HG03175 (cell line): ENCODE results near the gene HERPUD1.
"Not testable (repeated sequence)": the region's sequence is repeated elsewhere in the genome, so short reads cannot be mapped to it uniquely, and the experiment has no call there.

Experiments
- ATAC-seq: cut with Tn5 transposase; IDR thresholded peaks from one replicate; pipeline ENCODE4 v1.9.1; 2021; ENCODE audit warnings: mild to moderate bottlenecking, moderate library complexity; ENCODE audit not compliant: unreplicated experiment

HERPUD1 gene, protein sequence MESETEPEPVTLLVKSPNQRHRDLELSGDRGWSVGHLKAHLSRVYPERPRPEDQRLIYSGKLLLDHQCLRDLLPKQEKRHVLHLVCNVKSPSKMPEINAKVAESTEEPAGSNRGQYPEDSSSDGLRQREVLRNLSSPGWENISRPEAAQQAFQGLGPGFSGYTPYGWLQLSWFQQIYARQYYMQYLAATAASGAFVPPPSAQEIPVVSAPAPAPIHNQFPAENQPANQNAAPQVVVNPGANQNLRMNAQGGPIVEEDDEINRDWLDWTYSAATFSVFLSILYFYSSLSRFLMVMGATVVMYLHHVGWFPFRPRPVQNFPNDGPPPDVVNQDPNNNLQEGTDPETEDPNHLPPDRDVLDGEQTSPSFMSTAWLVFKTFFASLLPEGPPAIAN

DNA sequence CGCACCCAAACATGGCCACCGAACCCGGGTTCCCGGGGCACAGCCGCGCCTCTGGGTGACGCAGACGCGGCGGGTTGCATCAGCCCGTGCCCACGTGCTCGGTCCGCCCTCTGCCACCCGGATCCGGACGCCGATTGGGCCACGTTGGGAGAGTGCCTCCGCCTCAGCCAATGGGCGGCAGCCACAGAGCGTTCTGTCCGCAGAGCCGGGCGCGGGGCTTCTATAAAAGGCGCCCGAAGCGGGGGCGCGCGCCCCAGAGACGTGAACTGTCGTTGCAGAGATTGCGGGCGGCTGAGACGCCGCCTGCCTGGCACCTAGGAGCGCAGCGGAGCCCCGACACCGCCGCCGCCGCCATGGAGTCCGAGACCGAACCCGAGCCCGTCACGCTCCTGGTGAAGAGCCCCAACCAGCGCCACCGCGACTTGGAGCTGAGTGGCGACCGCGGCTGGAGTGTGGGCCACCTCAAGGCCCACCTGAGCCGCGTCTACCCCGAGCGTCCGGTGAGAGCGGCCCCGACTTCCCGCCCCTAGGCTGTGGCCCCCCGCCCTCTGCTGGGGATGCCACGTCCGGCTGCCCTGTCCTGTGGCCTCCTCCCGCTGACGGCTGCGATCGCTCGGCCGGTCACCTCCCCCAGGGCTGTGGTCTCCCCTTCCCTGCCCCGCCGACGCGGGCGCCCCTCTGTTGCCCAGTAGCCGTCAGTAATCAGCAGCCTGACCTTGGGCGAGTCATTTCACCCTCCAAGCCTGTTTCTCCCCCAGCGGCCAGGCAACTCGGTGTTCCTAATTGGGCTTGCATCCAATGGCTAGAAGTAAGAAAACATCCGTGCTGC, at the start of gene HERPUD1:
Gene HERPUD1 (plus strand): TSS at position 251 of the 829 bp plus-strand sequence. CDS start 103 bp downstream, at position 354.
- peak; percentile 88 for ATAC-seq

DNA sequence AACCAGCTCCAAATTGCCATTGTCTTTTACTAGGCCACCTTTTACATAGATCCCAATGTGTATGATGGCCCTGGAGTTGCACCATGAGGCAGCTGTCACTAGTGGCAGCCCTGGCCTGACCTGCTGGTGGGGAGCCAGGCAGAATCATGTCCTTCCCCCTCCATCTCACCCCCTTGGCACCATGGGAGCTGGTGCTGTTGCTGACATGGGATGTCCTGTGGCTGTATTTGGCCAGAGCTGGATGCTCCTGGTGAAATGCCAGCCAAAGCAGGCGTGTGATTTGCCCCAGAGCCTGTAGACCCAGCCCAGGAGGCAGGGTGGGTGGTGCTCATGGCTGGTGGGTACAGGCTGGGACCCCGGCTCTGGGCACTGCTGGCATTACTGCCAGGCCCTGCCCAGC, 48.4 kb upstream of the HERPUD1 start:
- ATAC-seq = no peak

DNA sequence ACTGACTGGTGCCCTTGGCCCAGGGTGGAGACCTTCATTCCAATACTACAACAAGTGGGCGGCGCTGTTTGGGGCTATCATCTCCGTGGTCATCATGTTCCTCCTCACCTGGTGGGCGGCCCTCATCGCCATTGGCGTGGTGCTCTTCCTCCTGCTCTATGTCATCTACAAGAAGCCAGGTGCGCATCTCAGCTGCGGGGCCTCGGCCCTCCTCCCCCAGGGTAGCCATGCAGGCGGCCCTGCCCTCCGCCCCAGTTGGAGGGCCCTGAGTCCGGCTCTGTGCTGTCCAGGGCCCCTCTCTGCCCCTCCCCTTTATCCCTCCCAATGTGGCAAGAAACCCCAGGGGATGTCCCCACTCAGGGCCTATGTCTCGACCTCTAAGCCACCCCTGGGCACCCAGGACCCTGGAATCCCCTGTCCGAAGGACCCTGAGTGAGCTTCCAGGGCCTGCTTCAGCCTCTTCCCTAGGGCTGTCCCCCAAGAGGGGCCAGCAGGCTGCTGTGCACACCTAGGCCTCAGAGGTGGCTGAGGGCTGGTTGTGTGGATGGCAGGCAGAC, 47.8 kb upstream of the HERPUD1 start:
- no peak for ATAC-seq

DNA sequence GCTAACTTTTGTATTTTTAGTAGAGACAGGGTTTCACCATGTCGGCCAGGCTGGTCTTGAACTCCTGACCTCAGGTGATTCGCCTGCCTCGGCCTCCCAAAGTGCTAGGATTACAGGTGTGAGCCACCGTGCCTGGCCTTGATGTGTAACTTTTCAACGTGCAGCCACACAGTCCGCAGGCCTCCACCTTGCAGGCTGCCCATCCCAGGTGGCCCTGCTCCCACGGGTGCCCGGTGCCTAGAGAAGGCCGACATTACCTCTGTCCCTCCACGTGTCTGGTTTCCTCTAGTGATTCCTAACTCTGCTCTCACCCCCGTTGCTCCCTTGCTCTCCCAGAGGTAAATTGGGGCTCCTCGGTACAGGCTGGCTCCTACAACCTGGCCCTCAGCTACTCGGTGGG, 47.0 kb upstream of the HERPUD1 start:
- ATAC-seq = not testable (repeated sequence)

DNA sequence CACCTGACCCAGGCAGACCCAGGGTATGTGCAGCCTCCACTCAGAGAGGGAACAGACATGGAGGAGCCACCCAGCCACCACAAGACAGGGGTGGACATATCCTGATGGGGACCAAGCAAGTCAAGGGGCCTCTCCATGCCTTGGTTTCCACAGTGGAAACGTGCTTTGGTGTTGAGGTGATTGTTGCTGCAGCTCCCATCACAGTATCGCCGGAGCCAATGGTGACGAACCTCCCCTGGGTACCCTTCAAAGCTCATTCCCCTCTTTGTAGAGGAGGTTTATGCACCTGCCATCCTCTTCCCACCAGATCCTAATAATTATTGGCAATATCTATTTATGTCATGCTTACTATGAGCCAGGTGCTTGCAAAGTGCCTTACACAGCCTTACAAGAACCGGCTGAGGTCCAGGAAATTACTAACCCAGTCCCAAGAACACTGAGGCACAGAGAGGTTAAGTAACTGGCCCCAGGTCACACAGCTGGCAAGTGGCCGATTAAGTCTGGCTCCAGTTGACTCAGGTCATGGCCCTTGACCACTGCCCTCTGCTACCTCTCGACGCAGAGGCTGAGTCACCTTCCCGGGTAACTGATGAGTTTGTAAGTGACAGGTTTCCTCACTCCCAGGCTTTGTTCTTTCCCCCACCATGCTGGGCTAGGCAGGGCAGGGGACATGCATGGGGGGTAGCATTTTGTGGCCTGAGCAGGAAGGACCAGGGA, 46.3 kb upstream of the HERPUD1 start:
- no peak for ATAC-seq

DNA sequence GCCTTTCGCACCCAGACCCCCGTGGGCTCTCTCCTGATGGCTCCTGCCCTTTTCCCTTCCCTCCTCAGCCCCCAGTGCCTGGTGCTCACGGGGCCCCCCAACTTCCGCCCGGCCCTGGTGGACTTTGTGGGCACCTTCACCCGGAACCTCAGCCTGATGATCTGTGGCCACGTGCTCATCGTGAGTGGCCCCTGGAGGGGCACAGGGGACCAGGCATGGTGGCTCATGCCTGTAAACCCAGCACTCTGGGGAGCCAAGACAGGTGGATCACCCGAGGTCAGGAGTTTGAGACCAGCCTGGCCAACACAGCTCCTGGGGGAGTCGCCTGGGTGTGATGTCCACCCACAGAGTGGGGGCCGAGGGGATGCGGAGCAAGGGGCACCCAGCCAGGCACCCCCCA, 45.6 kb upstream of the HERPUD1 start:
- ATAC-seq = no peak

DNA sequence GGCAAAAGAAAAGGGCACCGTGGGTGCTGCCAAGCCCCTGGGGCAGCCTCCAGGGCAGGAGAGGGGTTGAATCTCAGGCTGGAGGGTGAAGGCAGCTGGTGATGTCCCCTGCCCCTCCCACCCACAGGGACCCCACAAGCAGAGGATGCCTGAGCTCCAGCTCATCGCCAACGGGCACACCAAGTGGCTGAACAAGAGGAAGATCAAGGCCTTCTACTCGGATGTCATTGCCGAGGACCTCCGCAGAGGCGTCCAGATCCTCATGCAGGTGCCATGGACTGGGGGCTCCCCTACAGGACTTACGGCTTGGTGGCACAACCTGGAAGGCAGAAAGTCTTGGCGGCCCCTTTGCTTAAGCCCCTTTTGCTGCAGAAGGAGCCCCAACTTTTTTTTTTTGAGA, 45.1 kb upstream of the HERPUD1 start:
- no peak for ATAC-seq

DNA sequence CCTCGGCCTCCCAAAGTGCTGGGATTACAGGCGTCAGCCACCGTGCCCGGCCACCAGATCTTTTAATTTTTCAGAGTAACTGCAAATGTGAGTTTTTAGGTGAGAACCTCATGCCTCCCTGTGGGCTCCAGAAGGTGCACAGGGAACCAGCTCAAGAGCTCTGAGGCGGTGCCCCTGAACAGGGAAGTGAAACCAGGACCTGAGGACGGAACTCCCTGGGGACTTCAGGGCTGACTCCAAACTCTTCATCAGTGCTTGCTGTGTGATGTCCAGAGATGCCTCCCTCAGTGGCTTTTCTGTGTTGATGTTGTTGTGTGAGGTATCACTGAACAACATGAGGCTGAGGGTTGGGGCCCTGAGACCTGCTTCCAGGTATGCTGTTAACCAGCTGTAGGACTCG, 43.1 kb upstream of the HERPUD1 start:
- ATAC-seq = peak; percentile 81

DNA sequence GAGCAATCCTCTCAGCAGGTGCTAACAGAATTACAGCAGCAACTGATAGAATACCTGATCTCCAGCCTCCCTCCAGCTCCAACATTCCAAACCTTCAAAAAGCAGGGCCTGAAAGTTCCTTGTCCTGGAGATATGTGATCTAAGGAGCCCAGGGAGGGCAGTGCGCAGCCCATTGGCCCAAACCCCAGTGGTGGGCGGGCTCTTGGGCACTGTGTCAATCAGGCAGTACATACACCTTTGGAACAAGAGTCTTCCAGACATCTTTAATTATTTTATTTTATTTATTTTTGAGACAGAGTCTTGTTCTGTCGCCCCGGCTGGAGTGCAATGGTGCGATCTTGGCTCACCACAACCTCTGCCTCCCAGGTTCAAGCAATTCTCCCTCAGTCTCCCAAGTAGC, 42.7 kb upstream of the HERPUD1 start:
- ATAC-seq = peak; percentile 41

DNA sequence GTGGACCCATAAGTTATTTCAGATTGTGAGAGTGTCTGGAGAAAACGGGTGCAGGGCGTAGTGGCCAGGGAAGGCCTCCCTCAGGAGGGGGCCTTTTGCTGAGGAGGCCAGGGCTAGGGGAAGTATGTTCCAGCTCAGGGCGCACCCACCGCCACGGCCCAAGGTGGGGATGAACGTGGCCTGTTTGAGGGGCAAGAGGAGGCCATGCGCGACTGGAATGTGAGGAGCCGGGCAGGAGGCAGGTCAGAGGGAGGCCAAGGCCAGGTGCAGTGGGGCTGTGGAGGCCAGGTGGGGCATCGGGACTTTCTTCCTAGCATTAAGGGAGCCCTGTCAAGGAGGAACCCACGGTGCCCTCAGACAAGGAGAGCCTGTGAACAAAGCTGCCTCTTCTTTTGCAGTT, 40.3 kb upstream of the HERPUD1 start:
- no peak for ATAC-seq

DNA sequence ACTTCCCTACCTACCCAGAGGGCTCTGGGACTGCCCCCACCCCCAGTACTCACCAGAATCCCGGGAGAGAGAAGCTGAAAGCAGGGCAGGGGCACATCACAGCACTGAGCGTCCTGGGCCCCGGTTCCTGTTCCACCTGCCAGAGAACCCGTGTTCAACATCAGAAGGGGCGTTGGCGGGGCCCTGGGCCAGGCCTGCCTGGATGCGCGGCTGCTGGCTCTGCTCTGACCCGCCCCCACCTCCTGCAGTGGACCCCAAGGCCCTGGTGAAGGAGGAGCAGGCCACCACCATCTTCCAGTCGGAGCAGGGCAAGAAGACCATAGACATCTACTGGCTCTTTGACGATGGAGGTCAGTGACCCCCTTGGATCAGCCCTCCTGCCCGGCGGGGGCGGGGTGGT, 39.2 kb upstream of the HERPUD1 start:
- ATAC-seq = no peak

DNA sequence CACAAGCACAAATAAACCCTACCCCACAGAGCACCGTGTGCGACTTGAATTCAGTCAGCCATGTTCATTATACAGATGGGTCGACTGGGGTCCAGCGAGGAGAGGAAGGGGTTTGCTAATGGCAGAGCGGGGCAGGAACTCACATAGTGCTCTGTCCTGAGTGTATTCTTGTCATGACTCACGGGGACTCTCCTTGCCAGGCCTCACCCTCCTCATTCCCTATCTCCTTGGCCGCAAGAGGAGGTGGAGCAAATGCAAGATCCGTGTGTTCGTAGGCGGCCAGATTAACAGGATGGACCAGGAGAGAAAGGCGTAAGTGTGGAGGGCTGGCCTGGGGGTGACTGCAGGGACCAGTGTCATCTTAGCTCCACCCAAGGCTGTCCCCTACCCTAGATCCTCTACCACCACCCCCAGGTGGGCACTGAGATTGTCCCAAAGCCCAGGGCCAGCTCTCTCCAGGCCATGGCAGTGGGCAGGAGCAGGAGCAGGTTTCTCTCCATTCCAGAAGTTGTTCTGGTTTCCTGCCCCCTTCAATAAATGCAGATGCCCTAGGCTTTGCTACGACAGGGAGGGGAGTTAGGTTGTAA, 37.5 kb upstream of the HERPUD1 start:
- ATAC-seq = no peak

DNA sequence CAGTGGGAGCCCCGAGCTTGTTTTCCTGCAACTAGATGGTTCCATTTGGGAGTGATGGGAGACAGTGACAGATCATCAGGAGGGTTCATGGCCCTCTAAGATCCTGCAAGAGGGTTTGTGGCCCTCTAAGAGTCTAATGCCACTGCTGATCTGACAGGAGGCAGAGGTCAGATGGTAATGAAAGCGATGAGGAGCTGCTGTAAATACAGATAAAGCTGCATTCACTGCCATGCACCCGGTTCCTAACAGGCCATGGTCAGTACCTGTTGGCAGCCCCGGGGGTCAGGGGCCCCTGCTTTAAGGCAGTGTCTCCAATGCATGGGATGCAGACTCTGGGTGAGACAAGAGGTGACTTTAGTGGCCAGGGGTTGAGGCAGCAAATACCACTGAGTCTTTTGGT, 36.1 kb upstream of the HERPUD1 start:
- ATAC-seq = no peak

DNA sequence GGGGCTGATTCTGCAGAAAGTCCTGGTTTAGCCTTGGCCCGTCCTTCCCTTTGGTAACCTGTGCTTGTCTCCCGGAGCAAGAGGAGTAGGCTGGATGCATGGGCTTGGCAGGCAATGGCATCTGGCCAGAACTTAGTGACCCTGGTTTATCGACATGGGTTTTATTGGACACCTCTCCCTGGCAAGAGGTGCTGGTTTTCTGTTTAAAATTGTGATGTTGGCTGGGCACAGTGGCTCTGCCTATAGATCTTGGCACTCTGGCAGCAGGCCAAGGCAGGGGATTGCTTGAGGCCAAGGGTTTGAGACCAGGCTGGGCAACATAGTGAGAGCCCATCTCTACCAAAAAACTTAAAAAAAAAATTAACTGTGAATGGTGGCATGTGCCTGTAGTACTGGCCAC, 35.7 kb upstream of the HERPUD1 start:
- ATAC-seq = no peak

DNA sequence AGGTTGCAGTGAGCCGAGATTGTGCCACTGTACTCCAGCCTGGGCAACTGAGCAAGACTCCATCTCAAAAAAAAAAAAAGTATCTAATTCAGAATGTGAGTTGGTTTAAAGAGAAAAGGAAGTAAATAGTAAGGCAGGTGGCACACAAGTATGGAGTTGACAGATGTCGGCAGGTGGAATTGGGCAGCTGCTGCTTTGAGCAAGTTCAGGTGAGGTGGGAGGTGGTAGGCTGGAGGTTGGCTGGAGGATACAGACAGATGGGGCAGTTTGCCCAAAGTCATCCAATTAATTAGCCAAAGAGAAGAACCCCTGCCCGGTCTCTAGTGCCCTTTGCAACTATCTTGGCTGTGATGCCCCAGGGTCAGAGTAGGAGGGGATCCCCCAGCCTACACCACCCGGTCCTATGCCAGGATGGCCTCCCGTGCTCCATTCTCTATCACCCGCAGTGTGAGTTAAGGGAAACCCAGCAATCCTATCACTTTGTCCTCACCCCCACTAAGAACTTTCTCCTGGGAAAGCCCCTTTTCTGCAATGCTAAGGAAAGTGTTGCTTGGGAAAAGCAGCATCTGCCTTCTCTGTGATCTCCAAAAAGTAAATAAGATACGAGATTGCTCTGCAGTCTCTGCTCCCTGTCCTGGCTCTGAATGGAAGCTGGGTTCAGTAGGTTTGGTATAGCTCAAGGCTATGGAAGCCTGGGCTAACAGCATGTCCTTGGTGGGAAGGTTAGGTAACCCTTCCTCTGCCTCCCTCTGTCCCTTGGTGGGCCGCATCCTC, 34.7 kb upstream of the HERPUD1 start:
- ATAC-seq = no peak

DNA sequence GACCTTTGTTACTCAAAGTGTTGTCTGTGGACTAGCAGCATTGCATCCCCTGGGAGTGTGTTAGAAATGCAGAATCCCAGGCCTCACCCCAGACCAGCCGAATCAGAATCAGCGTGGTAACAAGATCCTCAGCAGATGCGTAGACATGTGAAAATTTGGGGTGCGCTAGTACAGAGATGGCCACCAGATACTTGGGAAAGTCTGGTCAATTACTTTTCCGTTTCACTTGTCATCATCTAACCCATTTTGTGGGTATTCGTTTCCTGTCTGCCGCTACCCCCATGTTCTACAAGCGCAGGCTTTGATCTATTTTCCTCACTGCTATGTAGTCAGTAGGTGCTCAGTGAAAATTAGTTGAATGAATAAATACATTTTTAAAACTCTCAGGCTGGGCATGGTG, 33.1 kb upstream of the HERPUD1 start:
- ATAC-seq = no peak

DNA sequence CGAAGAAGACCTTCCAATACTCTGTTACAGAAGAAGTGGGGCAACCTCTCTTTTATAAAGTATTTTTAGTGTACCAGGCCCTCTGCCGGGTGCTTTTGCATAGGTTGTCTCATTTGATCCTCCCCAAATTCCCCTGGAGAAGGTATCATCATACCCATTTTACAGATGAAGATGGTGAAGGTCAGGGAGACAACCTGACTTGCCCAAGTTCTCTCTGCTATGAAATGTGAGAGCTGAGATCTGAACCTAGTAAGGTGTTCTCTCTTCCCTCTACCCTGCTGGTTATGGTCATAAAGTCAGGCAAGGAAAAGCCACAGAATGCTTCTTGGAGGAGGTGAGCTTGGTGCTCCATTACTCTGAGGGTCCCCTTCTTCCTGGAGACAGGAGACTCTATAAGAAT, 28.1 kb upstream of the HERPUD1 start:
- no peak for ATAC-seq

DNA sequence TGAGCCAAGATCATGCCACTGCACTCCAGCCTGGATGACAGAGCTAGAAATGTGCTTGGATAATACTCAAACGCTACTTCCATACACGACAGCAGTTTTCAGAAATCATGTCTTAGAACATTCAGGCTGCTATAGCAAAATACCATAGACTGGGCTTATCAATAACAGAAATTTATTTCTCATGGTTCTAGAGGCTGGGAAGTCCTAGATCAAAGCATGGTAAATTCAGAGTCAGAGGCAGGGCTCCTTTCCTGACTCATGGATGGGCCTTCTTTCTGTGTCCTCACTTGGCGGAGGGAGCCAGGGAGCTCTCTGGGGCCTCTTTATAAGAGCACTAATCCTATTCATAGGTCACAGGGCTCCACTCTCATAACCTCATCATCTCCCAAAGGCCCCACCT, 24.5 kb upstream of the HERPUD1 start:
- no peak for ATAC-seq

DNA sequence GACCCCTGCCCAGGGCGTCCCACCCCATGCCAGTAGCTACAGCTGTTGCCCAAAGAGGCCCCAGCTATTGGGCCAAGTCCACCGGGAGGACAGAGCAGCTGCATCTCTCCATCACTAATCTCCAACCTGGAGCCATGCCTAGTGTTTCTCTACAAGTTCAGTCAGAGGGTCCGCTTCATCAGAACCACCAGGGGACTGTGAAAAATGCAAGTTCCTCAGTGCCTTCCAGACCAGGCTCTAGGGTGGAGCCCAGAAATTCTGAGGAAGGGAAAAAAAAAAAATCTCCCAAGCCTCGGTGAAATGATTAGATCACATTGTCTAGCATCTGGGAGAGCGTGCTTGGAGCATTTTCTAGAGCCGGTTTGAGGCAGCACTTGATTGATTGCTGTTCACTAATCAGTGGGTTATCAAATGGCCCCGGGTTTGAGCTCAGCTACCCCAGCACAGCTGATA, 22.4 kb upstream of the HERPUD1 start:
- no peak for ATAC-seq

DNA sequence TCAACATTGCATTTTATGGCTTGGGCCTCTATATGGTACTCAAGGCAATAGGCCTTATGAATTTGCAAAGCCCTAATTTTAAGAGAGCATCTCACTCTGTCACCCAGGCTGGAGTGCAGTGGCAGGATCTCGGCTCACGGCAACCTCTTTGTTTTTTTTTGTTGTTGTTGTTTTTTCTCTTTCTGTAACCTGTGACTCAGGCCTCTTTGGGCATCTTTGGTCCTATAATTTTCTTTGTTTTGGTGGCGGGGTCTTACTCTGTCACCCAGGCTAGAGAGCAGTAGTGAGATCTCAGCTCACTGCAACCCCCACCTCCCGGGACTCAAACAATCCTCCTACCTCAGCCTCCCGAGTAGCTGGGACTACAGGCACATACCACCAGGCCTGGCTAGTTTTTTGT, 21.8 kb upstream of the HERPUD1 start:
- no peak for ATAC-seq
